Ovary (tissue), 9 donors: ENCODE data around the gene MAPKAP1. TPM values are rescaled to one million over a fixed set of nuclear protein-coding genes. Genes with fewer than 3 reads are reported as not detected.

Experiments
- DNase-seq, 5 donors: peaks; one replicate each; pipeline ENCODE4 v3.0.0-alpha.2; 2019 to 2020
- H3K27ac ChIP-seq, 2 donors: fragments of 200-600 bp; one replicate each; pipeline versions ENCODE4 v1.5.1 to v1.8.0; 2019 to 2022
- H3K27me3 ChIP-seq: fragments of 200-600 bp; one replicate; pipeline ENCODE4 v1.8.0; 2022
- H3K36me3 ChIP-seq: fragments of 200-600 bp; sonication (generic); one replicate; pipeline ENCODE4 v1.5.1; 2019
- H3K4me1 ChIP-seq: one replicate; pipeline ENCODE4 v1.8.1; 2013; ENCODE audit warnings: mild to moderate bottlenecking, moderate library complexity; ENCODE audit not compliant: insufficient read depth
- H3K4me3 ChIP-seq: fragments of 200-600 bp; sonication (generic); one replicate; pipeline ENCODE4 v1.5.1; 2017
- H3K9me3 ChIP-seq, 2 donors: fragments of 200-600 bp in 1 of 2; sonication (generic) in 1 of 2; one replicate each; pipeline versions ENCODE4 v1.5.1 to v1.8.1; 2013 to 2019; ENCODE audit warnings: mild to moderate bottlenecking in 1 of 2, moderate library complexity in 1 of 2
- CTCF ChIP-seq, 3 donors: fragments of 450-650 bp in 2 of 3; fragments of 200-600 bp in 1 of 3; IDR thresholded peaks; one replicate each; pipeline versions ENCODE4 v1.5.1 to v1.8.0; 2016 to 2022; ENCODE audit warnings: antibody characterized with exemption in 3 of 3, mild to moderate bottlenecking in 1 of 3
- EP300 ChIP-seq: sonication (generic); formaldehyde crosslinking; IDR thresholded peaks from one replicate; pipeline ENCODE4 v1.6.1; 2017; ENCODE audit warnings: antibody characterized with exemption
- POLR2A ChIP-seq: fragments of 450-650 bp; IDR thresholded peaks from one replicate; pipeline ENCODE4 v1.6.1; 2017; ENCODE audit warnings: antibody characterized with exemption, mild to moderate bottlenecking, moderate library complexity
- WGBS, 3 donors: extraction: QIAGEN DNeasy Blood & Tissue Kit in 1 of 3; methylation state at CpG; one replicate each; pipeline versions ENCODE4 v1.1.5 to v1.1.7; 2013 to 2017; 5-methylcytosine and 5-hydroxymethylcytosine counted together
- intact Hi-C, 4 donors: fragments of 100-400 bp; cut with DNase I; formaldehyde crosslinking; loops; one replicate each; pipeline versions ENCODE4 v1.11.0 to v1.15.1; 2022 to 2023
- polyA plus RNA-seq, 2 donors: library from polyadenylated mRNA; stranded (reverse); fragments of 200-250 nt in 1 of 2; fragments of 350-450 nt in 1 of 2; fragmentation: Illumina TruSeq in 1 of 2; extraction: RNeasy Lipid Tissue Mini Kit (QIAGEN cat#74804) in 1 of 2; gene quantifications; one replicate each; pipeline ENCODE4 v1.2.3, GENCODE V29; 2013 to 2014
- total RNA-seq, 7 donors: library from RNA; depleted of rRNA in 2 of 7; stranded (reverse); fragments of >200 nt in 2 of 7; fragmentation: NEBNext Ultra II Directional in 3 of 7; extraction: Animal tissue kit (Norgen Biotek cat#: 25700) in 3 of 7; gene quantifications; one replicate each; pipeline versions ENCODE4 v1.1.0 to v1.2.4, GENCODE V29; 2016 to 2023
- donor health status: DM: no; HTN: no; CAD: no; lungs with moderate emphysema.
- donor health status: DM: no; HTN: no; CAD: no.
- donor health status: Bipolar disorder and iron deficiency.
- donor health status: DM: yes; HTN: yes; CAD: no.
- donor health status: DM: no; HTN: no; CAD: no.
- donor health status: DM: yes; HTN: yes; CAD: no.

Gene MAPKAP1
- total and polyA plus RNA-seq, 9 donors: 43.3 to 86.5 (median 50.2) TPM

DNA sequence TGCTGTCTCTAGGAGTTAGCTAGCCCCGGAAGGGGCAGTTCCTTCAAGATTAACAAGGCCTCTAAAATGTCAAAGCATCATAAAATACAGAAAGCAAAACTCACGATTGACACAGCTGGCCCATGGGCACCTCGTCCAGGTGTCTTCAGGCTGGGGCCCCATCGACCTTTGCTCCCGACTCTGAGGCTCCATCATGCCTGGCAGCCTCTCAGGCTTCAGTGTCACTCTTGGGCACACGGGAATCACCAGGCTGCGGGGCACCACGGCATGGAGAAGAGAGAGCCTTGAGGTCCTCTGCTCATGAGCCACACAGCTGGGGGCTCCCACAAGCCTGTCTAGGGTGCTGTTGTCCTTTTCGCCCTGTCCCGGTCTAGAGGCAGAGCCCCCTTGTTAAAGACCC, 284.2 kb downstream of the MAPKAP1 start:
- 86 to 89% (median 86%) methylated on average over 10 of the region's 10 CpGs for WGBS, 3 donors
- Histone ChIP-seq H3K4me3 (no peak overlapping the region), H3K27me3 (no peaks in the 10 kb centered on the region), H3K9me3 (no peaks in the 10 kb centered on the region), H3K4me1 (peaks cover 17% of the 10 kb centered on the region), H3K36me3 (no peaks in the 10 kb centered on the region), H3K27ac (peak overlapping the region in 1 of 2 donors; percentile 17)
- DNase-seq: no peak
- intact Hi-C loops: loop anchor here in 2 of 4 donors (10.0 kb wide), 2 partner anchors 52 to 122 kb away; no protein-coding TSS in a partner anchor
- no peak for TF ChIP-seq POLR2A
- TF ChIP-seq CTCF (IDR thresholded peaks at IDR 0.05): no peak
- TF ChIP-seq EP300: no peak

GRCh38 chr9:125421591-125422181, 285.3 kb downstream of the MAPKAP1 start:
- WGBS, 3 donors: 90 to 91% (median 90%) methylated on average over 13 of the region's 13 CpGs
- Histone ChIP-seq H3K9me3 (no peaks in the 10 kb centered on the region), H3K27ac (no peak overlapping the region), H3K4me3 (no peak overlapping the region), H3K27me3 (no peaks in the 10 kb centered on the region), H3K36me3 (no peaks in the 10 kb centered on the region), H3K4me1 (peaks cover 14% of the 10 kb centered on the region)
- intact Hi-C loops: loop anchor here in 2 of 4 donors (10.0 kb wide), 2 partner anchors 53 to 123 kb away; no protein-coding TSS in a partner anchor
- TF ChIP-seq CTCF (IDR thresholded peaks at IDR 0.05): no peak
- no peak for TF ChIP-seq EP300
- TF ChIP-seq POLR2A: no peak
- DNase-seq: no peak

- WGBS, 3 donors: 86 to 91% (median 90%) methylated on average over 6 of the region's 6 CpGs
- Histone ChIP-seq H3K9me3 (no peaks in the 10 kb centered on the region), H3K27me3 (no peaks in the 10 kb centered on the region), H3K36me3 (no peaks in the 10 kb centered on the region), H3K4me1 (peaks cover 14% of the 10 kb centered on the region), H3K27ac (no peak overlapping the region), H3K4me3 (no peak overlapping the region)
- TF ChIP-seq EP300 (no peak), POLR2A (no peak), CTCF (IDR thresholded peaks at IDR 0.05) (no peak)
- DNase-seq: no peak
- intact Hi-C loops: loop anchor here in 2 of 4 donors (10.0 kb wide), 2 partner anchors 54 to 124 kb away; no protein-coding TSS in a partner anchor
These were observed 285.8 kb downstream of the MAPKAP1 start for GRCh38 chr9:125421166-125421565.

GRCh38 chr9:125418404-125418803, 288.6 kb downstream of the MAPKAP1 start:
- H3K4me3 ChIP-seq: no peak overlapping the region
- WGBS, 3 donors: 55 to 66% (median 63%) methylated on average over 3 of the region's 3 CpGs
- H3K4me1 ChIP-seq: peaks cover 2% of the 10 kb centered on the region
- H3K27me3 ChIP-seq: no peaks in the 10 kb centered on the region
- intact Hi-C loops: loop anchor here in 1 of 4 donors (10.0 kb wide), 2 partner anchors 136 to 326 kb away; partner anchors contain the start of gene PBX3
- H3K9me3 ChIP-seq: no peaks in the 10 kb centered on the region
- no peak for DNase-seq
- H3K36me3 ChIP-seq: no peaks in the 10 kb centered on the region
- no peak for TF ChIP-seq EP300
- TF ChIP-seq POLR2A: no peak
- TF ChIP-seq CTCF (IDR thresholded peaks at IDR 0.05): no peak
- no peak overlapping the region for H3K27ac ChIP-seq
